Activated CD4-positive, CD25-positive, alpha-beta regulatory T cell treated with anti-CD3 and anti-CD28 coated beads, Interleukin-2, amount 50 U/mL, for 72 hours (primary cell): ENCODE measurements around the gene MPPED1.
A peak's percentile ranks its signal among the peaks of the same experiment; 100 is the strongest.

ENCODE experiments used
- DNase-seq: peaks from one replicate; pipeline ENCODE4 v3.0.0; 2021

The MPPED1 gene

DNA sequence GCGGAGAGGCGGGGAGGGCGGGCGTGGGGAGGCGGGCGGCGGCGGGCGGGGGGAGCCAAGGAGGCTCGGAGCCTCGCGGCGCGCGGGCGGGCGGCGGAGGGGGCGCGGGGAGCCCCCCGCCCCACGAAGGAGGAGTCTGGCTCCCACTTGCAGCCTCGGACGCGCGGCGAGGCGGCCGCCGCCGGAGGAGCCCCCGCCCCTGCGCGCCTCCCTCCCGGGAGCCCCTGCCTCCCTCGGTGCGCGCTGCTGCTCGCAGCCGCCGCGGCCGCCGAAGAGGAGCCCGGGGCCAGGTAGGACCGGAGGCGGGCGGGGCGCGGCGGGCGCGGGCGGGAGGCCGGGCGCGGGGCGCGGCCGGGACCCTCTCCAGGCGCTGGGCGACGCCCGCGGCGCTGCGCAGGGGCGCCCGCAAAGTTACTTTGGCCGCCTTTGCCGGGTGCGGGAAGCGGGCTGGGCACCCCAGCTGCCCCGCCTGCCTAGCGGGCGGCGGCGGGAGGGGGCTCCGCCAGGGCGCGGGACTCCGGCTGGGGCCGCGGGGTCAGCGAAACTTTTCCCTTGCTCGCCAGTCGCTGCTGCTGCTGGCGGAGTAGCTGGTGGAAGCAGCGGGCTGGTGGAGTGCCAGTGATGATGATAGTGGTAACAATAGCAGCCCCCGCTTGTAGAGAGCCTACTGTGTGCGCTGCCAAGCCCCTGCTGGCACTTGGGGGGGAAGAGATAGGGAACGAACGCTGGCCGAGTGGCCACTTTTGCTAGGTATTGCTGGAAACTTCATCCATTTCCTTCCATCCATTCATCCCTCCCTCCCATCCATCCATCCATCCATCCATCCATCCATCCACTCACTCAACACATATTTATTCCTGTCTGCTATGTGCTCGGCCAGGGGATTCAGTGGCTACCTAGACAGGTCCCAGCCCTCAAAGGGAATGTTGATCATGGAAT is at the start of gene MPPED1:
Gene MPPED1, plus strand, starts transcription at position 146 of the 939 bp plus-strand sequence. CDS start 12,972 bp downstream, outside the sequence.
- no peak for DNase-seq

GRCh38 chr22:43363315-43364168 is 48.3 kb upstream of the MPPED1 start:
- DNase-seq = no peak

GRCh38 chr22:43364169-43364435 is 47.7 kb upstream of the MPPED1 start:
- DNase-seq = no peak

- no peak for DNase-seq
Observed at GRCh38 chr22:43365715-43366440, 45.9 kb upstream of the MPPED1 start.

- no peak for DNase-seq
Observed at GRCh38 chr22:43370036-43370435, 41.8 kb upstream of the MPPED1 start.

DNA sequence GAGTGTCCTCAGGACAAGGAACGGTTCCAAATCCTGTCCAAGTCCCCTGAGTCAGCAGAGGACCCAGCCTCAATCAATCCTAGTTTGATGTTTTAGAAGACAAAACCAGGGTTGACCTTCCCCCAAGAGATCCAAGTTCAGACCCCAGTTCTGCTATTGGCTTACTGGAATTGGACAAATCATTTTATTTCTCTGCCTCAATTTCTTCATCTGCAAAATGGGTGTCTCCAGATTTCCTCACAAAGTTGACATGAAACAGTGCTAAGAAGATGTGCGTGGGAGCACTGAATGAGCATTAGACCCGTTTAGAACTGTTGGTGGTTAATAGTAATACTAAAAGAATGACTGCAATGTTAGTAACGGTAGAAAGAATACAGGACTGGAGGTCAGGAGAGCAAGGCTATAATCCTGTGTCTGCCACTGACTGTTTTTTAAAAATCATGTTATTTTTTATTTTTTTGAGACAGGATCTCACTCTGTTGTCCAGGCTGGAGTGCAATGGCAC is 35.8 kb upstream of the MPPED1 start:
- DNase-seq = no peak

GRCh38 chr22:43376765-43377547 is 34.9 kb upstream of the MPPED1 start:
- no peak for DNase-seq

GRCh38 chr22:43377548-43377895 is 34.3 kb upstream of the MPPED1 start:
- DNase-seq = no peak

- DNase-seq = no peak
Observed at GRCh38 chr22:43377896-43378704, 33.7 kb upstream of the MPPED1 start.

DNA sequence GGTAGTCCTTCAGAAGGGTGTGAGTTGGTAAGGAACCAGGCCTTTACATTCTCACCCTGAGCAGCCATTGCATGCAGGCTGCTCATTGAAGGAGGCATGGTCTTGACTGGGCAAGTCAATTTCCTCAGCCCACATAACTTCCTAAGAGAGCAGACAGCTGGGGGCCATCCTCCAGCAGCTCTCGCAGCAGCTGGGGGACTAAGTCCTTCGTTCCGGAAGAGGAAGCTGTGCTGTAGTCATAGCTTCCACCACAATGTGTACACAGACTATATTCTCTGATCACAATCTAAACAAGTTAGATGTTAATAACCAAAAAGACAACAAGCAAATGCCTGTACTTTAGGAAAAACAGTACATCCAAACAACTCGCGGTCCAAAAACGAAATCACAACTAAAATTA is 30.1 kb upstream of the MPPED1 start:
- DNase-seq = no peak

DNA sequence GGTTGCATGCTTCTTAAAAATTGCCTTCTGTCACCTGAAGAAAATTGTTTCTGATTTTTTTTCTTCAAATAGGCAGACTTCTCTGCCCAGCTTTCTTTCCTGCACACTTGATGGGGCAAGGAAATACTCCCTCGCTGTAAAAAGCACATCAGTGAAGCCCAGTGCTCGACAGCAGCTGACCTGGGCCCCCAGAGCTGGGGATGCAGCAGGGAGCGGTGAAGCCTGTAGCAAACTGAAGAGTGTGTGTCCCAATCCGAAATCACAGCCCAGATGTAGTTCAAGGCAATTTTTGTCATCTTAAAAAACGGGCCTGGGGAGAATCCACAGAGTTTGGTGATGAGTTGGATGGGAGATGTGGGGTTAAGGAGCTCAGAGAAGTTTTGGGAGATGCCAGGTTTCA is 27.0 kb upstream of the MPPED1 start:
- DNase-seq = no peak

DNA sequence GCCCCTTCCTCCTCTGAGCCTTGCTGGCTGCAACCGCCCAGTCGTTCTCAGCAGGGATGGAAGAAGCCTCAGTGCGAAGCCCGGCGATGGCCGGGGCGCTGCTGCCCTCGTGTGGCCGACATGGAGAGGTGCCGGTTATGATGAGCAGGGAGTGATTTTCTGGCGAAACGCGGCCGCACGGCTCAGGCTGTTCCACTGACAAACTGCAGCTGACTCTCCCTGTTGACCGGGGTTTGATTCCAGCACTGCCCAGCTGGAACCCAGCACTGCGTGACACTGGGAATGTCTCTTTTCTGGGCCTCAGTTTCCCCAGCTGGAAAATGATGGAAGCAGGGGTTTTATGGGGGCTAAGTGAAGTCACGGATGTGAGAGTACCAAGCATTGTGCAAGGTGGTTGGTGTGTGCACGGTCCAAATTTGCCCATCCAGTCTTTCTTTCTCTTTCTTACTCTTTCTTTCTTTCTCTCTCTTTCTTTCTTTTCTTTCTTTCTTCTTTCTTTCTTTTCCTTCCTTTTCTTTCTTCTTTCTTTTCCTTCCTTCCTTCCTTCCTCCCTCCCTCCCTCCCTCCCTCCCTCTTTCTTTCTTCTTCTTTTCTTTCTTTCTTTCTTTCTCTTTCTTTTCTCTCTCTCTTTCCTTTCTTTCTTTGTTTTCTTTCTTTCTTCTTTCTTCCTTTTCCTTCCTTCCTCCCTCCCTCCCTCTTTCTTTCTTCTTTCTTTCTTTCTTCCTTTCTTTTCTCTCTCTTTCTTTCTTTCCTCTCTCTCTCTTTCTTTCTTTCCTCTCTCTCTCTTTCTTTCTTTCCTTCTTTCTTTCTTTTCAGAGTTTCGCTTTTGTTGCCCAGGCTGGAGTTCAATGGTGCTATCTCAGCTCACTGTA is 25.8 kb upstream of the MPPED1 start:
- peak; percentile 80 for DNase-seq

DNA sequence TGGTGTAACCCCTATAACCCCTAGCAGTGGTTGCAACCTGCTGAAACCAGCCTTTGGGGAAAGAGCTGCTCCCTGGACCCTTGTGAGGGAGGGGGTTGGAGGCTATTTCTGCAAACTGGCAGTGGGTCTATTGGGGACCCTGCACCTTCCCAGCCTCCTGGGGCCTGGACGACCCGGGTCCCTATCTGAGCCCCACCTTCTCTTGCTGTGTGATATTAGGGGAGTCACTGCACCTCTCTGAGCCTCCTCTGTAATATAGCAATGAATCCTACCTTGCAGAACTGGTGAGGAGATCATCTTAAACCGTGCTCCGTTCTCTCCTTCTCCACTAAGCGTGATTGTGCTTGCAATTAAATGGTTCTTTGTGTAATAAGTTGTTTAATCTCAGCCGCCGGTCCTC is 24.0 kb upstream of the MPPED1 start:
- no peak for DNase-seq

DNA sequence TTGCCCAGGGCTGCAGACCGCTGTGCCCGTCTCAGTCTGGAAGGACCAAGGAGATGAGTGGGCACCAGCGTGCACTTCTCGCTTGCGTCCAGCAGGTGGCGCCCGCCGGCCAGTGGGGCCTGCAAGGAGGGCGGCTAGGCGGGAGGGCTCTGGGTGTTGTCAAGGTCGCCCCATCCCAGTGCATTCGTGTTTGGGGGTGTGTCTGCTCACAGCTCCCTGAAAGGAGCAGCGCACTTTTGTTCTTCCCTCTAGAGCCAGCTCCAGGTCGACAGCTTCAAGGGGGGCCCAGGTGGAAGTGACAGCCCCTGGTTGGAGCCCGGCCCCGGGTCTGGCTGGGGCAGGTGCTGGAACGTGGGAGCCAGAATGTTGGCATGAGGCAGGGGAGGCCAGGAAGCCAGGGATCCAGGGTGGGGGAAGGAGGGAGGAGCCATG is 23.4 kb upstream of the MPPED1 start:
- DNase-seq = peak; percentile 83

- DNase-seq = no peak
Observed at GRCh38 chr22:43389227-43389836, 22.5 kb upstream of the MPPED1 start.

DNA sequence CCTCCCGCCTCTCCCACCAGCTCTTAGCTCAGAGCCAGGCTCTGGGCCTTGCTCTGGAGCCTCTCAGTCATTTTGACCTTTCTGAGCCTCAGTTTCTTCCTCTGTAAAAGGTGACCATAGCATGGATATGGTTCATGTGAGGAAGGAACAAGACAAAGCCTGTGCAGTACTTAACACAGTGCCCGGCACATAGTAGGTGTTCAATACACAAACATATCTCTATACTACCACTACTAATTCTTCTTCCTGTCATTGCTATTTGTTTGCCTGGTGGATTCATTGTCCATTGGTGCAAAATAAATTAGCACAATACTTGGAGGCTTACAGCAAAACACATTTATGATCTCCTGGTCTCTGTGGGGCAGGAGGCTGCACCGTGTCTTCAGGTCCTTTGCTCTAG is 21.6 kb upstream of the MPPED1 start:
- no peak for DNase-seq

- DNase-seq = no peak
Observed at GRCh38 chr22:43390872-43391271, 20.9 kb upstream of the MPPED1 start.

- no peak for DNase-seq
Observed at GRCh38 chr22:43391306-43391705, 20.5 kb upstream of the MPPED1 start.

- no peak for DNase-seq
Observed at GRCh38 chr22:43392385-43392989, 19.3 kb upstream of the MPPED1 start.
